ENCODE measurements around the gene PRR5L. TPM values are rescaled to one million over a fixed set of nuclear protein-coding genes. Genes with fewer than 3 reads are reported as not detected.

Gene PRR5L
- total and polyA plus RNA-seq, 9 of the 15 experiments (the other 6 are each of a cell fraction or from before 2014, with no cell fraction given) = 0.11 to 0.60 (median 0.36) TPM; not detected in 2

DNA sequence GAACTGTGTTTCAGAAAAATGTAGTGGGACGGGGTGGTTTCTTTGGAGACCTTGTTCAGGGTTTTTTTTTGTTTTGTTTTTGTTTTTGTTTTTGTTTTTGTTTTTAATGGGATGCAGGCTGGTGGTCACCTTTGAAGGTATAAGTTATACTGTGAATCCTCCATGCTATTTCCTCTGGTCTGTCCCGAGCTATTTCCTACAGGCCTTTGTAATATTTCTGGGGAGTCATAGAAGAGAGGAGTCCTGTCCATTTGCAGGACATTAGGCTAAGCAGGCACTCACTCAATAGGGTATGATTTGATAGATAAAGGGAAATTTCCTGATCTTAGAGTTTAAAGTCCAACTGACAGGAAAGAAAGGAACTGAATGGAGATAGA is 136.0 kb downstream of the PRR5L start:
- intact Hi-C loops (cut with micrococcal nuclease) (no loop called here), in situ Hi-C loops (cut with MboI) (no loop called here)
- Histone ChIP-seq H3K9ac (ENCODE audit: insufficient read depth in 1 of 2, low read depth in 2 of 2, low read length in 2 of 2) (no peak overlapping the region), H2AFZ (ENCODE audit: low read depth, low read length) (no peak overlapping the region; the same call in 1 of the 2 replicates), H3K9me3 (replicated peaks; ENCODE audit: control insufficient read depth, insufficient read depth, low read depth, low read length) (no peaks in the 10 kb centered on the region), H3K27me3 (ENCODE audit: control insufficient read depth in 2 of 2, insufficient read depth in 2 of 2, low read length in 2 of 2) (0 out of 5 replicates have a peak, but pooled peaks cover 0 to 9% of the 10 kb centered on the region in 2 experiments), H4K20me1 (replicated peaks; ENCODE audit: control insufficient read depth, insufficient read depth, low read length) (no peaks in the 10 kb centered on the region), H3K9me1 (ENCODE audit: control insufficient read depth, insufficient read depth, low read length) (no peaks in the 10 kb centered on the region), H3K4me2 (ENCODE audit: insufficient read depth, low read length) (0 out of 2 replicates have a peak overlapping the region, but pooled peaks have one; percentile 20), H3K27ac (ENCODE audit: extremely low read depth, low read depth, low read length) (no peak overlapping the region), H3K4me1 (replicated peaks in 1 of 2; ENCODE audit: control insufficient read depth in 2 of 2, insufficient read depth in 2 of 2, low read length in 2 of 2) (no peaks in the 10 kb centered on the region), H3K79me2 (ENCODE audit: control insufficient read depth, insufficient read depth, low read length) (no peaks in the 10 kb centered on the region), H3K36me3 (ENCODE audit: control insufficient read depth, insufficient read depth, low read length) (no peaks in the 10 kb centered on the region), H3K4me3 (no peak overlapping the region)
- BruUV-seq (replicated peaks) = no TSS peak
- no peak for DNase-seq (ENCODE audit: extremely low read depth in 1 of 4, low spot score in 3 of 4)
- ATAC-seq = no peak; the same call in 2 of the 3 replicates
- POLR2A ChIA-PET = interaction anchor here (1.1 kb wide), 1 partner anchor 9 kb away, joined by 5 read pairs; no protein-coding TSS in a partner anchor
- WGBS (ENCODE audit: insufficient coverage, low coverage, missing lambda C conversion rate) = 13% methylated on average over 2 of the region's 2 CpGs
- FAIRE-seq = no peak
- CTCF ChIA-PET (ENCODE audit: low intra/inter-chr PET ratio) = no interaction called here
- peak; percentile 62; the same call in 1 of the 2 replicates for TF ChIP-seq FOSL1 (tag; conservative IDR thresholded peaks at IDR 0.05)
- 0 out of 2 replicates have a peak, but pooled peaks have one; percentile 0 for TF ChIP-seq ARID1B (IDR thresholded peaks at IDR 0.05)
- TF ChIP-seq, protein P1, sequence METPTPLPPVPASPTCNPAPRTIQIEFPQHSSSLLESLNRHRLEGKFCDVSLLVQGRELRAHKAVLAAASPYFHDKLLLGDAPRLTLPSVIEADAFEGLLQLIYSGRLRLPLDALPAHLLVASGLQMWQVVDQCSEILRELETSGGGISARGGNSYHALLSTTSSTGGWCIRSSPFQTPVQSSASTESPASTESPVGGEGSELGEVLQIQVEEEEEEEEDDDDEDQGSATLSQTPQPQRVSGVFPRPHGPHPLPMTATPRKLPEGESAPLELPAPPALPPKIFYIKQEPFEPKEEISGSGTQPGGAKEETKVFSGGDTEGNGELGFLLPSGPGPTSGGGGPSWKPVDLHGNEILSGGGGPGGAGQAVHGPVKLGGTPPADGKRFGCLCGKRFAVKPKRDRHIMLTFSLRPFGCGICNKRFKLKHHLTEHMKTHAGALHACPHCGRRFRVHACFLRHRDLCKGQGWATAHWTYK (CRISPR knock-in tag; IDR thresholded peaks at IDR 0.05) = no peak

DNA sequence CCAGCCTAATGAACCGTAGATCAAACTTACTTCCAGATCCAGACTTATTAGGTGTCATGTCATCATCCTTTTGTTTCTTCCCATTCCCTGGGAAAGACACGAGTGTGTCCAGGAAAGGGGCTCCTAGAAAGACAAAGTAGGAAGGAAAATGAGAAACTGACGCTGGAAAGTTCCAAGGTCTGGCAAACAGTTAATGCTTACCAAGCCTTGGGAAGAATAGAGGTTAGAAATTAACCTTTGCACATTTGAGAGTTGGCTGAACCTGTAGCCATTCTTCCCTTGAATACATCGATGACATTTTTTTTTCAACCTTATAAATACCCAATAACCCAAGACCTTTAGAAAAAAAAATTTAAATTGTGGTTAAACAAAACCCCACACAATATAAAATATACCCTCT is 136.7 kb downstream of the PRR5L start:
- Histone ChIP-seq H3K79me2 (ENCODE audit: control insufficient read depth, insufficient read depth, low read length) (no peaks in the 10 kb centered on the region), H3K36me3 (ENCODE audit: control insufficient read depth, insufficient read depth, low read length) (no peaks in the 10 kb centered on the region), H3K9me3 (replicated peaks; ENCODE audit: control insufficient read depth, insufficient read depth, low read depth, low read length) (no peaks in the 10 kb centered on the region), H3K4me3 (no peak overlapping the region), H3K4me2 (ENCODE audit: insufficient read depth, low read length) (no peak overlapping the region), H4K20me1 (replicated peaks; ENCODE audit: control insufficient read depth, insufficient read depth, low read length) (no peaks in the 10 kb centered on the region), H2AFZ (ENCODE audit: low read depth, low read length) (no peak overlapping the region), H3K4me1 (replicated peaks in 1 of 2; ENCODE audit: control insufficient read depth in 2 of 2, insufficient read depth in 2 of 2, low read length in 2 of 2) (no peaks in the 10 kb centered on the region), H3K9me1 (ENCODE audit: control insufficient read depth, insufficient read depth, low read length) (no peaks in the 10 kb centered on the region), H3K27ac (ENCODE audit: extremely low read depth, low read depth, low read length) (no peak overlapping the region), H3K9ac (ENCODE audit: insufficient read depth in 1 of 2, low read depth in 2 of 2, low read length in 2 of 2) (no peak overlapping the region), H3K27me3 (ENCODE audit: control insufficient read depth in 2 of 2, insufficient read depth in 2 of 2, low read length in 2 of 2) (peaks cover 3 to 4% of the 10 kb centered on the region in 2 experiments; a peak in 1 of 5 replicates)
- DNase-seq (ENCODE audit: extremely low read depth in 1 of 4, low spot score in 3 of 4) (no peak), ATAC-seq (no peak), FAIRE-seq (no peak)
- in situ Hi-C loops (cut with MboI) (no loop called here), intact Hi-C loops (cut with micrococcal nuclease) (no loop called here)
- ChIA-PET CTCF (ENCODE audit: low intra/inter-chr PET ratio) (no interaction called here), POLR2A (interaction anchor here (1.1 kb wide), 1 partner anchor 10 kb away, joined by 5 read pairs; no protein-coding TSS in a partner anchor)
- no TSS peak for BruUV-seq (replicated peaks)
- WGBS (ENCODE audit: insufficient coverage, low coverage, missing lambda C conversion rate) = 16% methylated on average over 4 of the region's 4 CpGs
- TF ChIP-seq KLF16 (IDR thresholded peaks at IDR 0.05) = no peak

Data from K562 (cell line).